ENCODE results near the gene VPS18.

The VPS18 gene

GRCh38 chr15:40918146-40918798 is 24.0 kb downstream of the VPS18 start:
- TF ChIP-seq CTCF (conservative IDR thresholded peaks at IDR 0.05): no peak
- no peak overlapping the region for H3K27ac ChIP-seq

GRCh38 chr15:40918799-40919392 is 24.6 kb downstream of the VPS18 start:
- no peak overlapping the region for H3K27ac ChIP-seq
- TF ChIP-seq CTCF (conservative IDR thresholded peaks at IDR 0.05): no peak

GRCh38 chr15:40921949-40922607 is 27.8 kb downstream of the VPS18 start:
- no peak overlapping the region for H3K27ac ChIP-seq

GRCh38 chr15:40922608-40923005 is 28.4 kb downstream of the VPS18 start:
- TF ChIP-seq CTCF (conservative IDR thresholded peaks at IDR 0.05): no peak
- H3K27ac ChIP-seq: no peak overlapping the region

More at GRCh38 chr15:40921949-40922607, 27.8 kb downstream of the VPS18 start:
- TF ChIP-seq CTCF (conservative IDR thresholded peaks at IDR 0.05): no peak

GRCh38 chr15:40923551-40923950 is 29.3 kb downstream of the VPS18 start:
- no peak overlapping the region for H3K27ac ChIP-seq

GRCh38 chr15:40925495-40925862 is 31.2 kb downstream of the VPS18 start:
- no peak overlapping the region for H3K27ac ChIP-seq
- no peak for TF ChIP-seq CTCF (conservative IDR thresholded peaks at IDR 0.05)

More at GRCh38 chr15:40923551-40923950, 29.3 kb downstream of the VPS18 start:
- TF ChIP-seq CTCF (conservative IDR thresholded peaks at IDR 0.05): no peak

GRCh38 chr15:40925863-40926658 is 31.8 kb downstream of the VPS18 start:
- TF ChIP-seq CTCF (conservative IDR thresholded peaks at IDR 0.05): no peak
- H3K27ac ChIP-seq: no peak overlapping the region

All from VCaP (cell line).